COR-L47 (cell line): ENCODE measurements around the gene FLOT2.
"Not testable (repeated sequence)": the region's sequence is repeated elsewhere in the genome, so short reads cannot be mapped to it uniquely, and the experiment has no call there.

ENCODE experiments used
- DNase-seq: peaks from one replicate; lab custom pipeline; 2025; lab: John Stamatoyannopoulos, UW

FLOT2 gene

GRCh38 chr17:28843816-28844148 is 53.8 kb downstream of the FLOT2 start:
- no peak for DNase-seq

DNA sequence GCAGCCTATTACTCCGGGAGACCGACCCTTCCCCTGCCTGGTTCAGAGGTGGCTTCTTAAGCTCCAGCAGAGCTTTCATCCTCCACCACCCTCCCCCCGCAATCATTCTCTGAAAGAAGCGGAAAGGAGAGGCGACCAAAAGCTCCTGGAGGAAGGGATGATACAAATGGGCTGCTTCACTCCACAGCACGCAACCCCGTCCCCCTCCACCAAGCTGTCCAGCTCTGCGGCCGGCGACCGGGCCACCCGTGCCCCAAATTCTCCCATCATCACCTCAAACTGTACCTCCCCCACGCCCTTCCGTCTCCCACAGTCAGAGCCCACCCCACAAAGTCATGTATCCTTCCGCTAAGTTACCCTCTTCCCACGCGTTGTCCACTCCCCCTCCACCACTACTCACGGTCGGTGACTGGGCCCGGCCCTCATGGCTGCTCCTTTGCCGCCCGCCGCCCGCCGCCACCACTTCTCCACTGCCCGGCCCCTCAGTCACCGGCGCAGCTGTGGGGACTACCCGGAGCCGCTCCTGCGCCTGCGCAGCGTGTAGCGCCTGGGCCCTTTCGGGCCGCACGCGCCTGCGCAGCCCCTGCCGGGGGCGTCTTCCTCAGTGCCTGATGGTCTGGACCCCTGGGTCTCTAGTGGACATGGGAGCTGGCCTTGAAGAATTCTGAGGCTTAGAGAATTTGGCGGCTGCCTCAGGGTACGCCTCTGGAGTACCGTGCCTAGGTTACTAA is 55.1 kb downstream of the FLOT2 start, which contains the start of gene FAM222B:
TSS of gene FAM222B (minus strand) at position 509 of the 731 bp plus-strand sequence. CDS start 76,123 bp downstream, outside the sequence.
- DNase-seq: peak; percentile 88

DNA sequence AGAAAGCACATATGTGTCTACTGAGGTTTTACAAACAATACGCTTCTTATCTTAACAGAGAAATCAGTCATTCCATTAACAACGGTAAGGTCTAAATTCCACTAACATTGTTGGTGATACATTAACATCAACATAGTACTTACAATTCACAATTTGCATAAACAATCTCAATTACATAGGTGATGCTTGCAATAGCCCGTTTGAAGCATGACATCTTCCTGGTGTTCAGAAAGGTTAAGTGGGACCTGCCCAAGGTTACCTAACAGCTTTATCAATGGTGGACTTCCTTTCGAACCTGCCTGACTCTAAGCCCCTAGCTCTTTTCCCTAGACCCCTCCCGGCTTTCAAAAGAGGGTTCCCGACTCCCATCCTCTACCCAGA is 55.6 kb downstream of the FLOT2 start:
- no peak for DNase-seq

GRCh38 chr17:28839221-28839620 is 58.3 kb downstream of the FLOT2 start:
- no peak for DNase-seq

- not testable (repeated sequence) for DNase-seq
These were observed 61.0 kb downstream of the FLOT2 start for GRCh38 chr17:28836541-28836940.

DNA sequence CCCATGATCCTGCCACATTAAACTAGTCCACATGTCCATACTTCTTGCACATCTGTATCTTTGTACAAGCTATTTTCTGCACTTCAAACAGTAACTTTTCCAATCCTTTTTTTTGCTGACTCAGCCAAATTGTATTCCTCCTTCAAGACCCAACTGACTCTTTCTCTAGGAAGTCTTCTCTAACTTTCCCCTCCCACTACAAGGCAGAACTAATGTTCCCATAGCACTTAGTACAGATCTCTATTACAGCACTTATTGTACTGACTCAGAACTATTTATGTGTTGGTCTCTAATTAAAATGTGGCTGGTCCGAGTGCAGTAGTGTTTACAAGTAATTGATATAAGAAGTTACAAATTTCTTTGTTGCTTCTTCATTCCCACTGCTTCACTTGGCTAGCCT is 63.1 kb downstream of the FLOT2 start:
- no peak for DNase-seq
